HG02798 (cell line): ENCODE data around the gene FGD6.
A peak's percentile ranks its signal among the peaks of the same experiment; 100 is the strongest.
"Not testable (repeated sequence)": the region's sequence is repeated elsewhere in the genome, so short reads cannot be mapped to it uniquely, and the experiment has no call there.

Experiments used
- ATAC-seq: cut with Tn5 transposase; IDR thresholded peaks from one replicate; pipeline ENCODE4 v1.9.1; 2021; ENCODE audit warnings: mild to moderate bottlenecking; ENCODE audit not compliant: unreplicated experiment, poor library complexity

The FGD6 gene

GRCh38 chr12:95207407-95207806 is 9.9 kb downstream of the FGD6 start:
- ATAC-seq = no peak

- ATAC-seq = no peak
Observed at GRCh38 chr12:95206916-95207315, 10.4 kb downstream of the FGD6 start.

DNA sequence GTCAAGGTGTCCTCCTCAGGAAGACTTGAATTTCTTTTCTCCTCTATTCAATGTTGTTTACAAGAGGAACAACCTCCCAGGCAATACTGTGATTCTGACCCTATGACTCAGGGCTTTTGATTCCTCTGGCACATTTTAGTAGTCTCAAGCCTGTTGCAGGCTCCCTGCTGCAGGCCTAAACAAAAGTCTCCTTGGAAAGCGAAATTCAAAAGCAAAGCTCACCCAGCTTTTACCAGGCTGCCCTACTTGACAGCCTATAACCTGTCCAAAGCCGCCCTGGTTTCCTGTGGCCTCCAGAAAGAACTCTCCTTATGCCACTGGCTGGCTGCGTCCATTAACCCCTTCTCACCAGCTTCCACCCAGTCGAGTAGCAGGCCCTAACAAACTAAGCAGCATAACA is 11.6 kb downstream of the FGD6 start:
- no peak for ATAC-seq

DNA sequence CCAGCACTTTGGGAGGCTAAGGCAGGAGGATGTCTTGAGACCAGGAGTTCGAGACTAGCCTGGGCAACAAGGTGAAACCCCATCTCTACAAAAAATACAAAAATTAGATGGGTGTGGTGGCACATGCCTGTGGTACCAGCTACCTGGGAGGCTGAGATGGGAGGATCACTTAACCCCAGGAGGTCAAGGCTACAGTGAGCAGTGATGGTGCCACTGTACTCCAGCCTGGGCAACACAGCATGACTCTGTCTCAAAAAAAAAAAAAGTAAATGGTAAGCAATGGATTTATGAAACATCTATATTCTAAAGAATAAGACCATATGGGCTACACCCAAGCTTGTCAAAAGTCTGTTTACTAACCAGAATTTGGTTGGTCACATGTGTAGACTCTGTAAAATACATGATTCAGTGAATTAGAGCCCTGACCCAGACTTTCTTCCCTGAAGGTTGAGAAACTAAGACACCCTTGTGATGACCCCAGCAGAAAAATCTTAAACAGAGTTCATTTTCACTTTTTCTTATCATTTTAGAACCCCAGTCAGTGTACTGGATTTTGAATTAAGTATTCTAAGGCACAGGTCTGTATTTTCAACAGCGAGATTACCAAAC is 12.1 kb downstream of the FGD6 start:
- ATAC-seq = no peak

- no peak for ATAC-seq
Observed at GRCh38 chr12:95204141-95204866, 13.0 kb downstream of the FGD6 start.

GRCh38 chr12:95203487-95204030 is 13.7 kb downstream of the FGD6 start:
- ATAC-seq = no peak

- ATAC-seq = no peak
Observed at GRCh38 chr12:95202691-95203486, 14.4 kb downstream of the FGD6 start.

- ATAC-seq = no peak
Observed at GRCh38 chr12:95201056-95201670, 16.1 kb downstream of the FGD6 start.

DNA sequence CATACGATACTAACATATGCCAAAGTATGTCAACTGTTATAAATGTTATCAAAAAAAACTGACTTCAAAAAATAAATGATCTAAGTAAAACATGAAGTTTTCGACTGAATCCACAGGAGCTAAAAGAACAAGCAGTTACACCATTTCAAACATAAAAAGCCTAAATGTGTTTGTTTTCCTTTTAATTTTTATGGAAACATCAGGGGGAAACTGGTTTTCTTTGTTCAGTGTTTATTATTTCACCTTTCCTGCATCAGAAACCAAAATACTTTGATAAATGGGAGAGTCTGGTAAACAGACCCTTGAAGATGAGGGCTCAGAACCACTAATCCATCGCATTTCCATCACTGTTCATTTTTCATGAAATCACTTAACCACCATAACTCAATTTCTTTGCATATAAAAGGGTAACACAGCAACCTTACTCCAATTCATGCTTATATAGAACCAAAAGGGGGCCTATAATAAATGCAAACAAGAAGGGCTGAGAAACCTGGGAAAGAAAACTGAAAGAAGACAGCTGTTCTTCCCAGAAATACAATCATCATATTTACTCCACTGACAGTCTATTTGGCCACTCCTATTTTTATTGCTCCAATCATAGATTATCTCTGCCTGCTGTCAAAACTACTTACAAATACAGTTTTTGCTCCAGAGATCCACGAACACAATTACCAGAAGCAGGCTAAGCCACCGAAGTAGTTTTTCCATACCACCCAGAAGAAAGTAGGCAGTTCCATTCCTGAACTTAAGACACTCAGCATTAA is 17.0 kb downstream of the FGD6 start:
- ATAC-seq = no peak

GRCh38 chr12:95198914-95199313 is 18.4 kb downstream of the FGD6 start:
- peak; percentile 59 for ATAC-seq

GRCh38 chr12:95197636-95198035 is 19.6 kb downstream of the FGD6 start:
- no peak for ATAC-seq

- not testable (repeated sequence) for ATAC-seq
Observed at GRCh38 chr12:95196875-95197569, 20.2 kb downstream of the FGD6 start.

- ATAC-seq = no peak
Observed at GRCh38 chr12:95195122-95195521, 22.1 kb downstream of the FGD6 start.

- ATAC-seq = no peak
Observed at GRCh38 chr12:95193139-95193538, 24.1 kb downstream of the FGD6 start.

DNA sequence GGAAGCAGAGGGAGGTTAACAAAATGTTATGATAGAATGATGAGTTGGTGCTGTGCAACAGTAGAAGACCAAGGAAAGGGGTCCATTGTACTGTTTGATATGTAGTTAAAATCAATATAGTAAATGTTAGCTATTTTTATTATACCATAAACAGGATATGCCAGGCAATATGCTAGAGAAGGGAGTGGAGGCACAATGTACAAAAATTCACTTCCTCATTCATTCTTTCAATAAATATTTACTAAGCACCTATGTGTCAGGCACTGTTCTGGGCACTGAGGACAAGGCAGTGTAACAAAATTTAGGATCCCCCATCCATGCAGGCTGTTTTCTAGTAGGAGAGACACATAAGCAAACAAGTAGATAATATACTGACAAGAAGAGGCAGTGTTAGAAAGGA is 25.0 kb downstream of the FGD6 start:
- ATAC-seq = no peak

GRCh38 chr12:95191060-95191696 is 26.1 kb downstream of the FGD6 start:
- ATAC-seq = no peak

DNA sequence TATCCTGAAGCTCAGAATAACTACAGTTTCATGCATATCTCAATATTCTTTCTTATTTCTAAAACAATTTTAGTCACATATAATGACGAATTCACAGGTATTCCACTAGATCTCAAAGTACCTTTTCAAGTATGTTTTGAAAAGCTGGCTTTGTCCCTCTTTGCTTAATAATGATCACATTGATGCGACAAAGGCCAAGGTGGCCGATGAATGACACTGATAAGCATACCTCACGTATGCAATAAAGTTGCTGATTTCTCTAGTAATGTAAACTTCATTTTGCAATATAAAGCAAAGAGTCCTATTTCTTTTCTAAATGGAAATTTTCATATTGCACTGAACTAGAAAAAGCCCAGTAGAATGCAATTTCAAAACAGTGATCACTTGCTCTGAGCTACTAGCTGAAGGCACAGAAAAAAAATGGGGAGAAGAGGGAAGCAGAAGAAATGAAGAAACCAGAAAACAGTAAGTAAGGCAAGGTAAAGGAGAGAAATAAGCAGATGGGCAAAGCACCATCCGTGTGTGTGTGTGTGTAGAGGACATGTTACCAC is 29.3 kb downstream of the FGD6 start:
- ATAC-seq = no peak

DNA sequence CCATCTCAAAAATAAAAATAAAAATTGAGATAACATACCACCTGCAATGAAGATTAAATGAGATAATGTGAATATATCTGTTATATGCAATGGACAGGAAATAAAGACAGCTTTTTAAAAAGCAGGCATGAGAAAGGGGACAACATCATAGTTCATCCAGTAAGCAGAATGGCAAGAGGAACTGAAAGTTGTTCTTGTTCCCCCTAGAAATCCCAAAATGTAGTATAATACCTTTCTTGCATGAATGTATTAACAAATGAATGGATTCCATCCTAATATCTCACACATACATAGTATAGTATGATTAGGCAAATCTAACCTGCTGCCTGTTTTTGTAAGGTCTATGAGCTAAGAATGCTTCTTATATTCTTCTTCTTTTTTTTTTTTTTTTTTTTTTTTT is 31.4 kb downstream of the FGD6 start:
- no peak for ATAC-seq

DNA sequence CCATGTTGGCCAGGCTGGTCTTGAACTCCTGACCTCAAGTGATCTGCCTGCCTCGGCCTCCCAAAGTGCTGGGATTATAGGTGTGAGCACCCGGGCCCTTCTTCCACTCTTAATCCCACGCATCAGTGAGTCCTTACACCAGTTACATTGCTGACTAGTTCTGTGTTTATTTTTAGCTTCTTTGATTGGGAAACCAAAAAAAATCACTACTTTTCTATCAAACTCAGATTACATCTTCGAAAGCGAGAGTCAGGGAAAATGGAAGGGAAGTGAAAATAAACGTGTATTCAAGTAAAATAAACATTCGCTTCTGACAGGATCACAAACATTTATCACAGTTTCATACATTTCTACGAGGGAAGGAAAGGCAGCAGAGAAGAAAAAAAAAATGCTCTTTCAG is 32.2 kb downstream of the FGD6 start:
- no peak for ATAC-seq
